ENCODE data around the gene SLC12A4.

GRCh38 chr16:68013440-68013839 is 45.0 kb upstream of the SLC12A4 start:
- TF ChIP-seq SUZ12 (IDR thresholded peaks at IDR 0.05; ENCODE audit: extremely low read depth, insufficient read depth, insufficient read length) = no peak
- TF ChIP-seq ZNF274 (IDR thresholded peaks at IDR 0.05; ENCODE audit: low read depth, low read length) = no peak
- TF ChIP-seq YY1 (IDR thresholded peaks at IDR 0.05; ENCODE audit: insufficient read depth, insufficient read length) = no peak

Measured in NT2/D1 (cell line).